MCF 10A (cell line): ENCODE results near the gene ARID3C. TPM values are rescaled to one million over a fixed set of nuclear protein-coding genes. Genes with fewer than 3 reads are reported as not detected.
A peak's percentile ranks its signal among the peaks of the same experiment; 100 is the strongest.

Experiments used
- BruUV-seq: library from RNA; stranded (reverse); fragments of 400-500 nt; replicated peaks from 2 replicates; lab custom pipeline; 2021; lab: Mats Ljungman, UMichigan
- CTCF ChIA-PET: fragments of 300-600 bp; sonication (Branson Sonifier 250); formaldehyde crosslinking; extraction: SDS; loops from one replicate; lab custom pipeline; 2021; ENCODE audit warnings: antibody characterized with exemption, inconsistent platforms; lab: Yijun Ruan, JAX
- POLR2A ChIA-PET: fragments of 300-600, 350-650 bp; sonication (Branson Sonifier 250); formaldehyde crosslinking; extraction: SDS; loops from one replicate; lab custom pipeline; 2020; ENCODE audit warnings: antibody characterized with exemption, inconsistent platforms; lab: Yijun Ruan, JAX
- DNase-seq: peaks from one replicate; pipeline ENCODE4 v3.0.0-alpha.2; 2018; ENCODE audit not compliant: unreplicated experiment
- H3K27ac Mint-ChIP-seq: one replicate; pipeline ENCODE4 v1.8.0; 2022; ENCODE audit warnings: mild to moderate bottlenecking, low read depth, mixed read lengths; ENCODE audit not compliant: unreplicated experiment
- H3K27me3 Mint-ChIP-seq: one replicate; pipeline ENCODE4 v1.8.0; 2022; ENCODE audit warnings: mixed read lengths; ENCODE audit not compliant: insufficient read depth, unreplicated experiment
- H3K36me3 Mint-ChIP-seq: one replicate; pipeline ENCODE4 v1.8.0; 2022; ENCODE audit warnings: mild to moderate bottlenecking, moderate library complexity, mixed read lengths; ENCODE audit not compliant: insufficient read depth, unreplicated experiment
- H3K4me1 Mint-ChIP-seq: one replicate; pipeline ENCODE4 v1.8.0; 2022; ENCODE audit warnings: mixed read lengths; ENCODE audit not compliant: insufficient read depth, unreplicated experiment
- H3K4me3 Mint-ChIP-seq: one replicate; pipeline ENCODE4 v1.8.0; 2022; ENCODE audit warnings: mild to moderate bottlenecking, moderate library complexity, mixed read lengths; ENCODE audit not compliant: unreplicated experiment
- H3K9me3 Mint-ChIP-seq: one replicate; pipeline ENCODE4 v1.8.0; 2022; ENCODE audit warnings: mixed read lengths; ENCODE audit not compliant: unreplicated experiment
- intact Hi-C: fragments of 100-400 bp; cut with micrococcal nuclease; formaldehyde crosslinking; loops from 2 replicates; pipeline ENCODE4 v1.14.1; 2022
- total RNA-seq: library from RNA; stranded (reverse); gene quantifications from 2 replicates; pipeline ENCODE4 v1.2.3, GENCODE V29; 2022
- TF ChIP-seq, protein P1 (sequence below): fragments of 200-600 bp; IDR thresholded peaks from one replicate; pipeline ENCODE4 v1.8.0; 2022; ENCODE audit warnings: antibody characterized with exemption, mild to moderate bottlenecking; ENCODE audit not compliant: unreplicated experiment

The ARID3C gene
- total RNA-seq, 1 experiment from 2014 or later = not detected

DNA sequence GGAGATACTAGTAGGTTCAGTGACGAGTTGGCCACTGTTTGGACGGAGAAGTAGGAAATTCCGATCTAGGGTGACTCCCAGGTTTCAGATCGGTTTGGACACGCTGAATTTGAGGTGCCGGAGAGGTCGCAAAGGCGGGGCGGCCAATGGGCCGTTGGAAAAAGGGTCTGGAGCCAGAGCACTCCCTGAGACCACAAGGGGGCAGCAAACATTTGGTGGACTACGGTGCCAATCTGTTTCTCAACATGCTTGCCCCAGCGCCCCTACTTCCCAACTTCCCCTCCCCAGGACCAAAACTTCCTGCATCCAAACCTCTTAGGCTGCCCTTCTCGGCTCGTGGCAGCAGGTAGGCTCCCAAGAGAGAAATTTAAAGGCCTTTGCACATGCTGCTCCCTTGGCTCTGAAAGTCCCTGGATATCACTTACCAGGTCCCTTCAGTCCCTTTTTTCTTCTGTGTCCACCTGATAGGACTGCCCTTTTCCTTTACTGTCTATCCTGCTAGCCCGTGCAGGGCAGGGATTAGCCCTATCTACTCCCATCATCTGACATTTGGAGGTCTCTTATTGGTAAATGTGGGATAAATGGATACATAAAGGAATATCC is 16.0 kb downstream of the ARID3C start:
- intact Hi-C loops = loop anchor here (1.0 kb wide), 1 partner anchor 21 kb away; no protein-coding TSS in a partner anchor
- H3K4me3 Mint-ChIP-seq = peak overlapping the region; percentile 91
- H3K36me3 Mint-ChIP-seq = peaks cover 17% of the 10 kb centered on the region
- POLR2A ChIA-PET = interaction anchor here (0.7 to 2.4 kb wide), 5 partner anchors 8 to 24 kb away, joined by 4 to 21 read pairs (median 10); partner anchors contain the start of genes DCTN3 and SIGMAR1
- H3K27ac Mint-ChIP-seq = peak overlapping the region; percentile 97
- peak; percentile 89 for DNase-seq
- H3K9me3 Mint-ChIP-seq = no peaks in the 10 kb centered on the region
- TF ChIP-seq, protein P1, sequence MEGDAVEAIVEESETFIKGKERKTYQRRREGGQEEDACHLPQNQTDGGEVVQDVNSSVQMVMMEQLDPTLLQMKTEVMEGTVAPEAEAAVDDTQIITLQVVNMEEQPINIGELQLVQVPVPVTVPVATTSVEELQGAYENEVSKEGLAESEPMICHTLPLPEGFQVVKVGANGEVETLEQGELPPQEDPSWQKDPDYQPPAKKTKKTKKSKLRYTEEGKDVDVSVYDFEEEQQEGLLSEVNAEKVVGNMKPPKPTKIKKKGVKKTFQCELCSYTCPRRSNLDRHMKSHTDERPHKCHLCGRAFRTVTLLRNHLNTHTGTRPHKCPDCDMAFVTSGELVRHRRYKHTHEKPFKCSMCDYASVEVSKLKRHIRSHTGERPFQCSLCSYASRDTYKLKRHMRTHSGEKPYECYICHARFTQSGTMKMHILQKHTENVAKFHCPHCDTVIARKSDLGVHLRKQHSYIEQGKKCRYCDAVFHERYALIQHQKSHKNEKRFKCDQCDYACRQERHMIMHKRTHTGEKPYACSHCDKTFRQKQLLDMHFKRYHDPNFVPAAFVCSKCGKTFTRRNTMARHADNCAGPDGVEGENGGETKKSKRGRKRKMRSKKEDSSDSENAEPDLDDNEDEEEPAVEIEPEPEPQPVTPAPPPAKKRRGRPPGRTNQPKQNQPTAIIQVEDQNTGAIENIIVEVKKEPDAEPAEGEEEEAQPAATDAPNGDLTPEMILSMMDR = peak; percentile 75
- CTCF ChIA-PET = interaction anchor here (0.7 to 8.8 kb wide), 15 partner anchors 8 to 234 kb away, joined by 3 to 113 read pairs (median 4); partner anchors contain the start of genes DCTN3 and SIGMAR1
- no peaks in the 10 kb centered on the region for H3K27me3 Mint-ChIP-seq
- BruUV-seq = no TSS peak
- H3K4me1 Mint-ChIP-seq = peaks cover 14% of the 10 kb centered on the region

DNA sequence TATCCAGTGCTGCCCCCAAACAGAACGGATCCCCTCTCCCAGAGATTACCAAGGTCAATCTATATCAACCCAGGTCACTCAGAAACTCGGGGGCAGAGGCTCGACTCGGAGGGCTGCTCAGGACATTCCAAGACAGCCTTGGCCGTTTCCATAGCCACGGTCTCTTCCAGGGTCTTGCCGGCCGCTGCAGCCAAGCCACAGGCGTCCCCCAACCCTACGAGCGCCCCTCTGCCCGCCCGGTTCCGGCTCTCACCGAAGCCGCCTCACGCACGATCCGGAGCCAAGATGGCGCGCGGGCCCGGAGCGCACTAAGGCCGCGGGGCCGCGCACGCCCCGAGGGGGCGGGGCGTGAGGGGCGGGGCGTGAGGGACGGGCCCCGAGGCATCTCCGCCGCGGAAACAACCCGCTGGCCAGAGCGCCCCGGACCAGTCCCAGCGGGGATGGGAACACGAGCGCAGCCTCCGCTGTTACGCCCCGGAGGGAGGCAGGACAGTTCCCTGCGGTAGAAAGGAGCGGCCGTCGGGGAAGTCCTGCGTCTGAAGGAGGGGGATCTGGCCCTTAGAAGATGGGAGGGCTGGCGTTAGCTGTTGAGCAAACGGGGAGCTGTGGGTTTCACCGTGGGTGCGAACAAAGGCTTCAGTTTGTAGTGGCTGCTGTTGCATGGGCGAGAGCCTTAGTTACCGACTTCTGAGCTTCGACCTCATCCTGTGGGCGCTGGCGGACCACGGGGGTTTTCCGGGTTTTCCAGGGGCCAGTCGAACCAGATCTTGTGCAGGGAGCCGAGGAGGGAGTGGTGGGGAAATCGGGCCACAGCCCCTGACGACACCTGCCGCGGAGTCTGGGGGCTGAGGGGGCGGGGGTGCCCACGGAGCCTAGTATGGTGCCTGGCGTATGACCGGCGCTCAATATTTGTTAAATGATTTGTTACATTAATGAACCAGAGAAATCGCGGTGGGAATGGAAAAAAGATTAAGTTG is 16.8 kb downstream of the ARID3C start, which contains the start of gene RPP25L:
Gene RPP25L, minus strand, starts transcription at position 287 of the 977 bp plus-strand sequence. CDS start 801 bp downstream, outside the sequence.
- Mint-ChIP-seq H3K4me3 (peak within 1 kb of the TSS; percentile 91), H3K9me3 (no peaks in the 10 kb centered on the region), H3K36me3 (peaks cover 17% of the 10 kb centered on the region), H3K4me1 (peaks cover 14% of the 10 kb centered on the region), H3K27me3 (no peaks in the 10 kb centered on the region), H3K27ac (peak within 1 kb of the TSS; percentile 97)
- CTCF ChIA-PET = interaction anchor here (0.6 to 8.8 kb wide), 13 partner anchors 9 to 941 kb away, joined by 3 to 113 read pairs (median 4); partner anchors contain the start of genes DCTN3 and SIGMAR1
- TF ChIP-seq, protein P1 = no peak
- peak; percentile 83 for DNase-seq
- intact Hi-C loops = loop anchor here (1.0 kb wide), 1 partner anchor 22 kb away; no protein-coding TSS in a partner anchor
- no TSS peak for BruUV-seq
- POLR2A ChIA-PET = interaction anchor here (0.6 to 2.4 kb wide), 6 partner anchors 8 to 72 kb away, joined by 3 to 21 read pairs (median 7); partner anchors contain the start of genes DCTN3 and SIGMAR1

- POLR2A ChIA-PET = interaction anchor here (0.5 to 2.4 kb wide), 8 partner anchors 9 to 355 kb away, joined by 3 to 21 read pairs (median 4); partner anchors contain the start of genes DCTN3 and SIGMAR1
- peaks cover 14% of the 10 kb centered on the region for H3K4me1 Mint-ChIP-seq
- H3K4me3 Mint-ChIP-seq = peak overlapping the region; percentile 91
- peak overlapping the region; percentile 97 for H3K27ac Mint-ChIP-seq
- TSS peak; percentile 61 for BruUV-seq
- TF ChIP-seq, protein P1 = no peak
- CTCF ChIA-PET = interaction anchor here (0.6 to 8.8 kb wide), 8 partner anchors 12 to 245 kb away, joined by 3 to 113 read pairs (median 4); partner anchors contain the start of gene SIGMAR1
- H3K9me3 Mint-ChIP-seq = no peaks in the 10 kb centered on the region
- intact Hi-C loops = no loop called here
- no peaks in the 10 kb centered on the region for H3K27me3 Mint-ChIP-seq
- peaks cover 17% of the 10 kb centered on the region for H3K36me3 Mint-ChIP-seq
- no peak for DNase-seq
These were observed 17.5 kb downstream of the ARID3C start for GRCh38 chr9:34611251-34611810.
